Caco-2 (cell line): ENCODE data around the gene PRKACA. TPM values are rescaled to one million over a fixed set of nuclear protein-coding genes. Genes with fewer than 3 reads are reported as not detected.

ENCODE experiments used
- BruUV-seq: library from RNA; stranded (reverse); fragments of 400-500 nt; replicated peaks from 2 replicates; lab custom pipeline; 2021; lab: Mats Ljungman, UMichigan
- CTCF ChIA-PET: fragments of 300-600 bp; sonication (Branson Sonifier 250); formaldehyde crosslinking; loops from one replicate; lab custom pipeline; 2022; ENCODE audit warnings: antibody characterized with exemption; lab: Charles Lee
- POLR2A ChIA-PET: fragments of 300-600 bp; sonication (Branson Sonifier 250); formaldehyde crosslinking; loops from one replicate; lab custom pipeline; 2022; ENCODE audit warnings: antibody characterized with exemption; lab: Charles Lee
- DNase-seq, 2 experiments: peaks; one replicate each; pipeline versions ENCODE4 v3.0.0 to v3.0.0-alpha.2; 2020 to 2022
- H3K27me3 ChIP-seq: replicated peaks from 2 replicates; pipeline ENCODE4 v1.6.0; 2011; ENCODE audit warnings: low read length; ENCODE audit not compliant: control insufficient read depth, insufficient read depth
- H3K36me3 ChIP-seq: 2 replicates; pipeline ENCODE4 v1.5.1; 2011; ENCODE audit warnings: low read length; ENCODE audit not compliant: control insufficient read depth, insufficient read depth
- H3K4me1 ChIP-seq: fragments of 250-450 bp; sonication (Bioruptor Pico); 2 replicates; pipeline ENCODE4 v1.5.1; 2020; ENCODE audit warnings: mild to moderate bottlenecking
- H3K4me3 ChIP-seq: 2 replicates; pipeline ENCODE4 v1.5.1; 2011; ENCODE audit warnings: low read depth, mild to moderate bottlenecking, control low read depth, low read length
- H3K9me3 ChIP-seq: fragments of 250-450 bp; sonication (Bioruptor Pico); 2 replicates; pipeline ENCODE4 v1.5.1; 2020; ENCODE audit warnings: mild to moderate bottlenecking, moderate library complexity
- H3K27ac Mint-ChIP-seq: one replicate; pipeline ENCODE4 v1.8.0; 2022; ENCODE audit warnings: mixed read lengths; ENCODE audit not compliant: unreplicated experiment
- H3K27me3 Mint-ChIP-seq: one replicate; pipeline ENCODE4 v1.8.0; 2022; ENCODE audit warnings: mixed read lengths; ENCODE audit not compliant: insufficient read depth, unreplicated experiment
- H3K36me3 Mint-ChIP-seq: one replicate; pipeline ENCODE4 v1.8.0; 2022; ENCODE audit warnings: mild to moderate bottlenecking, mixed read lengths; ENCODE audit not compliant: insufficient read depth, unreplicated experiment
- H3K4me1 Mint-ChIP-seq: one replicate; pipeline ENCODE4 v1.8.0; 2022; ENCODE audit warnings: low read depth, mixed read lengths; ENCODE audit not compliant: unreplicated experiment
- H3K4me3 Mint-ChIP-seq: one replicate; pipeline ENCODE4 v1.8.0; 2022; ENCODE audit warnings: mild to moderate bottlenecking, moderate library complexity, mixed read lengths; ENCODE audit not compliant: unreplicated experiment
- H3K9me3 Mint-ChIP-seq: one replicate; pipeline ENCODE4 v1.8.0; 2022; ENCODE audit warnings: mixed read lengths; ENCODE audit not compliant: unreplicated experiment
- intact Hi-C: fragments of 100-400 bp; cut with micrococcal nuclease; formaldehyde crosslinking; loops from one replicate; pipeline ENCODE4 v1.10.0; 2022; ENCODE audit not compliant: unreplicated experiment
- total RNA-seq: library from RNA; stranded (reverse); gene quantifications from 2 replicates; pipeline ENCODE4 v1.2.3, GENCODE V29; 2022
- TF ChIP-seq, protein P1 (sequence below), 2 experiments: fragments of 200-600 bp in 1 of 2; IDR thresholded peaks; 1 replicate in 1 of 2; 2 replicates in 1 of 2; pipeline versions ENCODE4 v1.5.1 to v1.8.0; 2011 to 2022; ENCODE audit warnings: antibody characterized with exemption in 1 of 2, control low read depth in 1 of 2, inconsistent platforms in 1 of 2, low read depth in 1 of 2, low read length in 1 of 2, mild to moderate bottlenecking in 1 of 2, moderate library complexity in 1 of 2; ENCODE audit not compliant: insufficient read depth in 1 of 2, severe bottlenecking in 1 of 2, unreplicated experiment in 1 of 2

The PRKACA gene
- total RNA-seq, 1 experiment from 2014 or later = 51.9 TPM

DNA sequence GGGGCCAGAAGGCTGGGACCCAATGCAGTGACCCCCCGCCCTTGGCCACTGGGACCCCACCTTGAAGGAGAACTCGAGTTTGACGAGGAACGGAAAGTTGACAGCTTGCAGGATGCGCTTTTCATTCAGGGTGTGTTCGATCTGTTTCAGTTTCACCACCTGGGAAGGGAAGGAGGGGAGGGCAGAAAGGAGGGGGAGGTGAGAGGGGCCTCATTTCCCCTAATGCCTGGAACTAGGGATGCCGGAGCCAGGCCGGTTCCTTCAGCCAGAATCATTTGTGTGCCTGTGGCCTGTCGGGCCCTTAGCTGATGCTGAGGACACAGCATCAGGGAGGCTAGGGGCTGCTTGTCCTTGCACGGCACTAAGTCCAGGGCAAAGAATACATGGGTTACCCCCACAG, 14.8 kb downstream of the PRKACA start:
- no TSS peak for BruUV-seq
- H3K4me1 ChIP-seq = no peaks in the 10 kb centered on the region
- H3K9me3 ChIP-seq = no peaks in the 10 kb centered on the region
- Mint-ChIP-seq H3K27ac (no peak overlapping the region), H3K27me3 (no peaks in the 10 kb centered on the region), H3K9me3 (no peaks in the 10 kb centered on the region), H3K4me3 (no peak overlapping the region), H3K36me3 (peaks cover 6% of the 10 kb centered on the region), H3K4me1 (no peaks in the 10 kb centered on the region)
- no peak overlapping the region for H3K4me3 ChIP-seq
- H3K36me3 ChIP-seq = no peaks in the 10 kb centered on the region
- TF ChIP-seq, protein P1, sequence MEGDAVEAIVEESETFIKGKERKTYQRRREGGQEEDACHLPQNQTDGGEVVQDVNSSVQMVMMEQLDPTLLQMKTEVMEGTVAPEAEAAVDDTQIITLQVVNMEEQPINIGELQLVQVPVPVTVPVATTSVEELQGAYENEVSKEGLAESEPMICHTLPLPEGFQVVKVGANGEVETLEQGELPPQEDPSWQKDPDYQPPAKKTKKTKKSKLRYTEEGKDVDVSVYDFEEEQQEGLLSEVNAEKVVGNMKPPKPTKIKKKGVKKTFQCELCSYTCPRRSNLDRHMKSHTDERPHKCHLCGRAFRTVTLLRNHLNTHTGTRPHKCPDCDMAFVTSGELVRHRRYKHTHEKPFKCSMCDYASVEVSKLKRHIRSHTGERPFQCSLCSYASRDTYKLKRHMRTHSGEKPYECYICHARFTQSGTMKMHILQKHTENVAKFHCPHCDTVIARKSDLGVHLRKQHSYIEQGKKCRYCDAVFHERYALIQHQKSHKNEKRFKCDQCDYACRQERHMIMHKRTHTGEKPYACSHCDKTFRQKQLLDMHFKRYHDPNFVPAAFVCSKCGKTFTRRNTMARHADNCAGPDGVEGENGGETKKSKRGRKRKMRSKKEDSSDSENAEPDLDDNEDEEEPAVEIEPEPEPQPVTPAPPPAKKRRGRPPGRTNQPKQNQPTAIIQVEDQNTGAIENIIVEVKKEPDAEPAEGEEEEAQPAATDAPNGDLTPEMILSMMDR (IDR thresholded peaks at IDR 0.05; ENCODE audit: insufficient read depth in 1 of 2, low read depth in 1 of 2, low read length in 1 of 2, severe bottlenecking in 1 of 2, unreplicated experiment in 1 of 2) = no peak
- intact Hi-C loops = no loop called here
- no peaks in the 10 kb centered on the region for H3K27me3 ChIP-seq
- POLR2A ChIA-PET = no interaction called here
- CTCF ChIA-PET = no interaction called here
- no peak for DNase-seq

GRCh38 chr19:14102102-14102696, 15.4 kb downstream of the PRKACA start:
- no peaks in the 10 kb centered on the region for H3K9me3 ChIP-seq
- no peak overlapping the region for H3K4me3 ChIP-seq
- Mint-ChIP-seq H3K27ac (no peak overlapping the region), H3K36me3 (peaks cover 6% of the 10 kb centered on the region), H3K9me3 (no peaks in the 10 kb centered on the region), H3K27me3 (no peaks in the 10 kb centered on the region), H3K4me1 (no peaks in the 10 kb centered on the region), H3K4me3 (no peak overlapping the region)
- no peaks in the 10 kb centered on the region for H3K4me1 ChIP-seq
- no peak for DNase-seq
- CTCF ChIA-PET = no interaction called here
- POLR2A ChIA-PET = no interaction called here
- H3K27me3 ChIP-seq = no peaks in the 10 kb centered on the region
- intact Hi-C loops = no loop called here
- TF ChIP-seq, protein P1 (IDR thresholded peaks at IDR 0.05; ENCODE audit: insufficient read depth in 1 of 2, low read depth in 1 of 2, low read length in 1 of 2, severe bottlenecking in 1 of 2, unreplicated experiment in 1 of 2) = no peak
- no peaks in the 10 kb centered on the region for H3K36me3 ChIP-seq
- no TSS peak for BruUV-seq

GRCh38 chr19:14101003-14101545, 16.5 kb downstream of the PRKACA start:
- TF ChIP-seq, protein P1 (IDR thresholded peaks at IDR 0.05; ENCODE audit: insufficient read depth in 1 of 2, low read depth in 1 of 2, low read length in 1 of 2, severe bottlenecking in 1 of 2, unreplicated experiment in 1 of 2) = no peak
- ChIA-PET POLR2A (no interaction called here), CTCF (no interaction called here)
- no peaks in the 10 kb centered on the region for H3K4me1 ChIP-seq
- no peak for DNase-seq
- Mint-ChIP-seq H3K27ac (no peak overlapping the region), H3K4me1 (no peaks in the 10 kb centered on the region), H3K36me3 (peaks cover 6% of the 10 kb centered on the region), H3K4me3 (no peak overlapping the region), H3K27me3 (no peaks in the 10 kb centered on the region), H3K9me3 (no peaks in the 10 kb centered on the region)
- H3K9me3 ChIP-seq = no peaks in the 10 kb centered on the region
- H3K36me3 ChIP-seq = no peaks in the 10 kb centered on the region
- intact Hi-C loops = no loop called here
- H3K4me3 ChIP-seq = no peak overlapping the region
- BruUV-seq = no TSS peak
- H3K27me3 ChIP-seq = no peaks in the 10 kb centered on the region
